Measurements from ENCODE around the gene BANF2.

DNA sequence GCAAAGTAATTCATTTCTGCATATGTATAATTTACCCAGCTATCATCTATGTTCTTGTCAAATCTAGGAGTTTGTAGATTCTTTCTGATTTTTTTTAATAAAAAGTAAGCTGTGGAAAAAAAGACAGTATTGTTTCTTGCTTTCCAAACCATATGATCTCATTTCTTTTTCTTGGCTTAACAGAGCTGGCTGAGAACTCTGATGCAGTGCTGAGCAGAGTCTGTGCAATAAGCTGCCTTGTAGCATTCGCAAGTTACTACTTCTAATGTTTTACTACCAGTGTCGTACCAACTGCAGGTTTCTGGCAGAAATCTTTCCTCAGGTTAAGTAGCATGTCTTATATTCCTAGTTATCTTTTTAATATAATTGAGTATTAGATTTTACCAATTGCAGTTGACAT, 33.3 kb upstream of the BANF2 start:
- TF ChIP-seq, protein P1, sequence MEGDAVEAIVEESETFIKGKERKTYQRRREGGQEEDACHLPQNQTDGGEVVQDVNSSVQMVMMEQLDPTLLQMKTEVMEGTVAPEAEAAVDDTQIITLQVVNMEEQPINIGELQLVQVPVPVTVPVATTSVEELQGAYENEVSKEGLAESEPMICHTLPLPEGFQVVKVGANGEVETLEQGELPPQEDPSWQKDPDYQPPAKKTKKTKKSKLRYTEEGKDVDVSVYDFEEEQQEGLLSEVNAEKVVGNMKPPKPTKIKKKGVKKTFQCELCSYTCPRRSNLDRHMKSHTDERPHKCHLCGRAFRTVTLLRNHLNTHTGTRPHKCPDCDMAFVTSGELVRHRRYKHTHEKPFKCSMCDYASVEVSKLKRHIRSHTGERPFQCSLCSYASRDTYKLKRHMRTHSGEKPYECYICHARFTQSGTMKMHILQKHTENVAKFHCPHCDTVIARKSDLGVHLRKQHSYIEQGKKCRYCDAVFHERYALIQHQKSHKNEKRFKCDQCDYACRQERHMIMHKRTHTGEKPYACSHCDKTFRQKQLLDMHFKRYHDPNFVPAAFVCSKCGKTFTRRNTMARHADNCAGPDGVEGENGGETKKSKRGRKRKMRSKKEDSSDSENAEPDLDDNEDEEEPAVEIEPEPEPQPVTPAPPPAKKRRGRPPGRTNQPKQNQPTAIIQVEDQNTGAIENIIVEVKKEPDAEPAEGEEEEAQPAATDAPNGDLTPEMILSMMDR (IDR thresholded peaks at IDR 0.05): no peak
- TF ChIP-seq ZFX (IDR thresholded peaks at IDR 0.05; ENCODE audit: borderline replicate concordance): no peak

Measured in 22Rv1 (cell line).